C4-2B (cell line): ENCODE results near the gene PTPRT.

Experiments used
- H3K27ac ChIP-seq: fragments of 450-650 bp; 2 replicates; pipeline ENCODE4 v1.5.1; 2017
- ZFX ChIP-seq: fragments of 450-650 bp; IDR thresholded peaks from 2 replicates; pipeline ENCODE4 v1.6.1; 2017
- TF ChIP-seq, protein P1 (sequence below): fragments of 450-650 bp; conservative IDR thresholded peaks from 2 replicates; pipeline ENCODE4 v1.5.1; 2017; ENCODE audit warnings: mild to moderate bottlenecking

PTPRT gene

DNA sequence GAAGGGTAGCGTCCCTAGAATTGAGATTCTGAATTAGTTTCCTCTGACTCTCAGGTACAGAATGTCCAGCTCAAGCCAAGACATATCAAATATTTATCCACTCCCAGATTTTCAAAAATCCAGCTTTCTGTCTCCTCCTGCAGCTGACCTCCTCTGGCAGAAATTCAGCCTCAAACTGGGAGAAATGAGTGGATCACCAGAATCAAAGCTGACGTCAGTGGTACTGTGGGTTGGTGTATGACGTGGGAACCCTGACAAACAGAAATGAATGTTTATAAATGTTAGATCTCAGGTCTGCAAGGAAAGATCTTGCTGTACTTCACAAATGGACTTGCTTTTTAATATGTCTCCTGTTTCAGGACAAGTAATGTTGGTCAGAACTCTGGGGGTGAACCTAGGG is 595.0 kb downstream of the PTPRT start:
- no peak for TF ChIP-seq ZFX
- TF ChIP-seq, protein P1, sequence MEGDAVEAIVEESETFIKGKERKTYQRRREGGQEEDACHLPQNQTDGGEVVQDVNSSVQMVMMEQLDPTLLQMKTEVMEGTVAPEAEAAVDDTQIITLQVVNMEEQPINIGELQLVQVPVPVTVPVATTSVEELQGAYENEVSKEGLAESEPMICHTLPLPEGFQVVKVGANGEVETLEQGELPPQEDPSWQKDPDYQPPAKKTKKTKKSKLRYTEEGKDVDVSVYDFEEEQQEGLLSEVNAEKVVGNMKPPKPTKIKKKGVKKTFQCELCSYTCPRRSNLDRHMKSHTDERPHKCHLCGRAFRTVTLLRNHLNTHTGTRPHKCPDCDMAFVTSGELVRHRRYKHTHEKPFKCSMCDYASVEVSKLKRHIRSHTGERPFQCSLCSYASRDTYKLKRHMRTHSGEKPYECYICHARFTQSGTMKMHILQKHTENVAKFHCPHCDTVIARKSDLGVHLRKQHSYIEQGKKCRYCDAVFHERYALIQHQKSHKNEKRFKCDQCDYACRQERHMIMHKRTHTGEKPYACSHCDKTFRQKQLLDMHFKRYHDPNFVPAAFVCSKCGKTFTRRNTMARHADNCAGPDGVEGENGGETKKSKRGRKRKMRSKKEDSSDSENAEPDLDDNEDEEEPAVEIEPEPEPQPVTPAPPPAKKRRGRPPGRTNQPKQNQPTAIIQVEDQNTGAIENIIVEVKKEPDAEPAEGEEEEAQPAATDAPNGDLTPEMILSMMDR: no peak
- H3K27ac ChIP-seq: no peak overlapping the region

DNA sequence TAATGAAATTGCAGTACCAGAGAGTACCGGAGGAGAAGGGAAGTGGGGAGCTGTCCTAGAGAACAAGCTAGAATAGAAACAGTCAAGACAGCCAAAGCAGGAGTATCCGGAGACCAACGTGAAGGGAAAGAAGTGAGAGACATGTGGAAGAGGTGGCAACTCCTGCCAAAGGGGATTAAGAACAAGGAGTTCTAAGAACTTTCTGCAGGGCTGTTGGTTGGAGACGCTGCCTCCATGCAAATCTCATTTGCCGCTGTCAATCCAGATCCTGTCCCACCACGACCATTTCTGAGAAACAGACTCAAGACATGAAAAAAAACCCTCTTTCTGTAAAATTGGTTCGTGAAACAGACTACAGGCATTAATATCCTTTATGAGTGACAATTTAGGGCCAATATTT is 595.7 kb downstream of the PTPRT start:
- no peak overlapping the region for H3K27ac ChIP-seq
- no peak for TF ChIP-seq ZFX
- TF ChIP-seq, protein P1: no peak

DNA sequence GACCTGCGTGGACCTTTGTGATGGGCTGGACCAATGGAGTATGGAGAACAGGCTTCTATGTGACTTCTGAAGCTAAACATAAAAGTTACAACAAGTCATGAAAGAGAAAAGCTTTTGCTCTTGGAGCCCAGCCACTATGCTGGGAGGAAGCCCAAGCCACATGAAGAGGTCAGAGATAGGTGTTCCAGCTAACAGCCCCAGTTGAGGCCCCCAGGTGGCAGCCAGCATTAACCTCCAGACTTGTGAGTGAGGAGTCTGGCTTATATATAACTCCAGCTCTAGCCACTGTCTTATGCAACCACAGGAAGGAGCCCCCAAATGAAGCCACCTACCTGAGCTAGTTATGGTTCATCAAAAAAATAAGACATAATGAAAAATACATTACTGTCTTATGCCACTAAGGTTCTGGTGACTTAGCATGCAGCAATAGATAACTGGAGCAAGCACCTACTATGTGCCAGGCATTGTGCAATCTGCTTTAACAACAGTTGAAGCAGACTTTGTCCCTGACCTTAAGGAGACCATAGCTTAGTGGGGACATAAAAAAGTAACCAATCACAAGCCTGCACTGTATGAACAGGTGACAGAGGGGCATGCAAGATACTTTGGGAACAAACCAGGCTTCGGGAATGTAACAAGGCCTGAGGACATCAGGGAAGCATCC is 599.6 kb downstream of the PTPRT start:
- TF ChIP-seq ZFX: no peak
- TF ChIP-seq, protein P1: no peak
- no peak overlapping the region for H3K27ac ChIP-seq

DNA sequence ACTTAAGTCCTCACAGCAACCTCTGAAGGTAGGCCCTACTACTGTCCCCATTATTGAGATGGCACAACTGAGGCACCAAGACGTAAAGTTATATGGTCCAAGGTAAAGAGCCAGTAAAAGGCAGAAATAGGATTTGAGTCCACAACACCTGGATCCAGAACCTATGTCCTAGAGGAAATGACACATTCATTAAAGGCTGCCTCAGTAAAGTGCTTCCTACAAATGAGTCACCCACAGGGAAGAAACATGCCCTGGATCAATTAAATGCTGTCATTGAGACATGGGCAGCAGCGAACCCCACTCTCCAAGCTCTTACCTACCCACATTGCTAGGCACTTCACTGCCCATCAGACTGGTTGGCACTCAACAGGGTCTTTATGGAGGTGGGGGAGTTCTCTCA is 600.9 kb downstream of the PTPRT start:
- H3K27ac ChIP-seq: no peak overlapping the region
- TF ChIP-seq, protein P1: no peak
- no peak for TF ChIP-seq ZFX

GRCh38 chr20:42587427-42587826 is 602.3 kb downstream of the PTPRT start:
- no peak overlapping the region for H3K27ac ChIP-seq
- no peak for TF ChIP-seq ZFX
- TF ChIP-seq, protein P1: no peak

- TF ChIP-seq, protein P1: no peak
- TF ChIP-seq ZFX: no peak
- H3K27ac ChIP-seq: no peak overlapping the region
Observed at GRCh38 chr20:42581311-42581710, 608.4 kb downstream of the PTPRT start.

DNA sequence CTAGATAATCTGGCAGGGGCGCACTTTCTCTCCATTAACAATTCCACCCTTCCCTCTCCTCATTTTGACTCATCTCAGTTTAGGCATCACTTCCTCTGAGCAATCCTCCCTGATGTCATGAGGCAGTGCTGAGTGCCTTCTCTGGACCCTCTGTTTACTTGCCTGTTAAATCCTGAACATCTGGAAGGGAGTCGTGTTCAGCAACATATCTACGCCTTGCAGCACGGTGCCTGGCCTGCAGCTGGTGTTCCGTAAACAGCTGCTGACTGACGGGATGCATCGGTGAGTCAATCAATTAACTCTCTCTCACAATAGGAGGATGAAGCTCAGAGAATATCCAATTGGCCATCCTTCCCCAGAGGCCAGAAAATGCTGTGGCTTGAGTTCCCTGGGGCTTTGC is 613.5 kb downstream of the PTPRT start:
- TF ChIP-seq, protein P1: no peak
- TF ChIP-seq ZFX: no peak
- H3K27ac ChIP-seq: peak overlapping the region; percentile 19
